HTR-8/SVneo (cell line): ENCODE results near the gene C1QTNF2.

Experiments used
- DNase-seq: peaks from one replicate; pipeline ENCODE4 v3.0.0; 2011; ENCODE audit warnings: low spot score, mixed read lengths; ENCODE audit not compliant: insufficient read length
- FAIRE-seq: peaks from 2 replicates; lab custom pipeline; 2011; peaks lifted over from hg19 to GRCh38; lab: Jason Lieb, UNC

C1QTNF2 gene

GRCh38 chr5:160375701-160376100, 5.3 kb upstream of the C1QTNF2 start:
- FAIRE-seq (no peak), DNase-seq (no peak)

GRCh38 chr5:160375166-160375565, 4.7 kb upstream of the C1QTNF2 start:
- no peak for DNase-seq
- FAIRE-seq, result no peak

GRCh38 chr5:160371294-160371693, 868 bp upstream of the C1QTNF2 start:
- no peak for FAIRE-seq
- DNase-seq, result no peak

- DNase-seq (no peak), FAIRE-seq (peak; percentile 77)
Measured at GRCh38 chr5:160370713-160371034, 248 bp upstream of the C1QTNF2 start.

- FAIRE-seq, result no peak
- no peak for DNase-seq
Measured at GRCh38 chr5:160367885-160368284, 2.5 kb downstream of the C1QTNF2 start.

- no peak for DNase-seq
- no peak for FAIRE-seq
Measured at GRCh38 chr5:160367261-160367660, 3.2 kb downstream of the C1QTNF2 start.

GRCh38 chr5:160366230-160366629, 4.2 kb downstream of the C1QTNF2 start:
- DNase-seq (no peak), FAIRE-seq (no peak)

- no peak for DNase-seq
- no peak for FAIRE-seq
Measured at GRCh38 chr5:160363660-160364395, 6.6 kb downstream of the C1QTNF2 start.

- DNase-seq (no peak), FAIRE-seq (no peak)
Measured at GRCh38 chr5:160363211-160363610, 7.2 kb downstream of the C1QTNF2 start.

- FAIRE-seq (no peak), DNase-seq (no peak)
Measured at GRCh38 chr5:160361624-160362228, 8.7 kb downstream of the C1QTNF2 start.

- FAIRE-seq, result no peak
Measured at GRCh38 chr5:160360310-160360709, 10.1 kb downstream of the C1QTNF2 start.

GRCh38 chr5:160359816-160360215, 10.6 kb downstream of the C1QTNF2 start:
- FAIRE-seq, result no peak
- no peak for DNase-seq

More at GRCh38 chr5:160360310-160360709, 10.1 kb downstream of the C1QTNF2 start:
- no peak for DNase-seq

- no peak for DNase-seq
- no peak for FAIRE-seq
Measured at GRCh38 chr5:160359242-160359641, 11.2 kb downstream of the C1QTNF2 start.

GRCh38 chr5:160357861-160358411, 12.5 kb downstream of the C1QTNF2 start:
- no peak for DNase-seq
- no peak for FAIRE-seq

- no peak for FAIRE-seq
- no peak for DNase-seq
Measured at GRCh38 chr5:160357394-160357793, 13.0 kb downstream of the C1QTNF2 start.

- no peak for FAIRE-seq
Measured at GRCh38 chr5:160356550-160357347, 13.7 kb downstream of the C1QTNF2 start.

GRCh38 chr5:160354666-160355065, 15.8 kb downstream of the C1QTNF2 start:
- FAIRE-seq (no peak), DNase-seq (no peak)

More at GRCh38 chr5:160356550-160357347, 13.7 kb downstream of the C1QTNF2 start:
- DNase-seq, result no peak

GRCh38 chr5:160353379-160353778, 17.0 kb downstream of the C1QTNF2 start:
- no peak for DNase-seq
- FAIRE-seq, result no peak

GRCh38 chr5:160352308-160352707, 18.1 kb downstream of the C1QTNF2 start:
- DNase-seq (no peak), FAIRE-seq (no peak)

GRCh38 chr5:160349935-160350303, 20.5 kb downstream of the C1QTNF2 start:
- FAIRE-seq (no peak), DNase-seq (no peak)
